Hepatic stellate cell (primary cell): ENCODE measurements around the gene ZBTB20.

Experiments used
- DNase-seq: peaks from one replicate; pipeline ENCODE4 v3.0.0; 2011; ENCODE audit warnings: low spot score

ZBTB20 gene

DNA sequence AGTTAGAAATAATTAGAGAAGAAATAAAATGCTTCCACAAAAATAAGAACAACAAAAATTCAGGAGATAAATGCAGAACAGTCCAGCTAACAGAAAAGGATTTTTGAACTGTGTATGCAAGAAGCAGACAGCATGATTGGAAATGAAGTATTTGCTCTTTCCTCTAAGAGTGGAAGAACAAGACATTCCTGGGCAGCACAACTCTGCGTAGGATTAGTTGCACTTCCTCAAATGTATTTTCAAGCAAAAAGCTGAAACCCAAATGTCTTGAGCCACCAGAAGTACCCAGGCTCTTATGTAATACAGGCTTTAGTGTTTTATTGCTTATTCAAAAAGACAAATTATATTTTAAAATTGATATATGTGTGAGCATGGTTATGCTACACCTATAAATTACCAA lies 127.2 kb downstream of the ZBTB20 start:
- DNase-seq: no peak

DNA sequence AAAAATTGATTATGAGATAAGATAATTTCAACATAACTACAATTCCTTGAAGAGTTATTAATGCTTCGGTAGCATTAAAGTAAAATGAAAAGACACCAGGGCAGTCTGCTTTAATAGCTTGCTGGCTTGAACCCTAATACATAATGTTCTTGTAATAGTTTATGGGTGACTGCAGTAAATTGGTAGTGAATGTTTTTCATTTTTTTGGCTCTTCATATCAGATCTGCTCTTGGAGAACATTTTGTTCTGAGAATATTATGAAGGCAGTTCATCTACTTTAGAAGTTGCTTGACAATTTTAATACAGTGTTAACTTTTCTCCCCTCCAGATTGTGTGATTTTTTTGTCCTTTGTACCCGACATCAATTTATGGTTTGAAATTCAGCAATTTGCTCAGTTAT lies 128.4 kb downstream of the ZBTB20 start:
- DNase-seq: no peak

DNA sequence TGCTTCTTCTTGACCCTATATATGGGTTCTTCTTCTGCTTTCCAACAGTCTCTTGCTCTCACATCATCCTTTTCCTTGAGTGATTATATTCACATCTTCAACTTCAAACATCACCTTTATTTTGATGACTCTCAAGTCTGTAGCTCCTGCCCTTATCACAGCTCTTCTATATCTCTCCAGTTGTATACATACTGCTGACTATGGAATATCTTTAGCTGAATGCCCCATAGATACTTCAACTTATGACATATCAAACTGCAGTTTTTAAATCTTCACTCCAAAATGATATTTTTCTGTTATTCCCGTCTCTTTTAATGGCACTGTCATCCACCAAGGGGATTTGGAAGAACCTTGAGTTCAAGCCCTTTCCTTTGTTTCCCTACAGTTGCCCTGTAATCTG lies 139.1 kb downstream of the ZBTB20 start:
- no peak for DNase-seq

DNA sequence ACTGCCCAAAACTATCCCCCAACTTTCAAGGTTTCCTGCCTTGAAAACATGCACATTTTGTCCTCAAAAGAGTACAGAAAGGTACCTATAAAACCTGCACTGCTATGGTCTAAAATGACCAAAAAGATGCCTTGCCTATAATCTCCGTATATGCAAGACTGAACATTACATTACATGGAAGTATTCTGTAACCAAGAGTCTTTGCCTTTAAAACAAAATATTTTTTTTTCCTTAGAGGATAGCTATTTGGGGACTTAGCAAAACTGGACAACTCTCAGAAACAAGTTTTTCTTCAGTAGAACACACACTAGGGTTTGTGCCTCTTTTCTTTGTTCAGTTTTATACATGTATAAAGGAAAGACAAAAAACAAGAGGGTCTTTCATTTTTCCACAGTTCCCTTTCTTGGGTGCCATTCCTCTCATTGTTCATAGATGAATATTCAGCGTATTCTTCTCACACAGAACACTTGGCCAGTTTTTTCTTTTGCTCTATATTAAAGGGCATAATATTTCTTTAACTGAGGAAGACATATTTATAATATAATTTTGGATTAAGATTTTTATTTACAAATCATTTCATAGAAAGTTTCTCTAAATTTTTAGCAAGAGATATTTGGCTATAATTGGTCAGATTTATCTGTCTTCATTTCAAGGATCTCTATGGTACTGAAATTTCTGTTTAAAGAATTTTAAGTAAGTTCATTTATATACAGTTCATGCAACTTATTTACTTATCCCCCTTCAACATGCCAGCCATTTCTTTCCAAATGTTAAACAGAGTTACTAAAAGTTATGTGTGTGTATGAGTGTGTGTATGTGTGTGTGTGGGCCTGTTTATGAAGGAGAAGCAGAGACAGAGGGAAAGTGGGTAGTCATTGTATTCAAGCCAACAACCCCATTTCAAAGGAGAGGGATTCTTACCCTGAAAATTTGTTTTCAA lies 142.6 kb downstream of the ZBTB20 start:
- DNase-seq: no peak

DNA sequence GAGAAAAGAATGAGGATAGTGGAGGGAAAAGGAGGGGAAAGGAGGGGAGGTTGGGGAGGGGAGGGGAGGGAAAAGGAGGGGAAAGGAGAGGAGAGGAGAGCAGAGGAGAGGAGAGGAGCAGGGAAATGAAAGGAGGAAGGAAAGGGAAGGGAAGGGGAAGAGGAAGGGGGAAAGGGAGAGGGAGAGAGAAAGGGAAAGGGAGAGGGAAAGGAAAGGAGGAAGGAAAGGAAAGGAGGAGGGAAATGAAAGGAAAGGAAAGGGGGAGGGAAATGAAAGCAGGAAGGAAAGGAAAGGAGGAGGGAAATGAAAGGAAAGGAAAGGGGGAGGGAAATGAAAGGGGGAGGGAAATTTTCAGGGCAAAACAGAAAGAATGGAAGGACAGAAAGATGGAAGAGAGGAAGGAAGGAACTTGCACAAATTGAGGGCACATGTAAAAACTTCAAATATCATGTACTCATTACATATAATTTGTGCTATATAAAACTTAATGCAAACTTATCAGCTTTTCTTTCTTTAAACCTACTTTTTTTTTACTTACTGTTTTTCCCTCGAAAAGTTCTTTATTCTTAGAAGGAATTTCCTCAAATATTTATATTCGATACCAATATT lies 148.0 kb downstream of the ZBTB20 start:
- DNase-seq: no peak

DNA sequence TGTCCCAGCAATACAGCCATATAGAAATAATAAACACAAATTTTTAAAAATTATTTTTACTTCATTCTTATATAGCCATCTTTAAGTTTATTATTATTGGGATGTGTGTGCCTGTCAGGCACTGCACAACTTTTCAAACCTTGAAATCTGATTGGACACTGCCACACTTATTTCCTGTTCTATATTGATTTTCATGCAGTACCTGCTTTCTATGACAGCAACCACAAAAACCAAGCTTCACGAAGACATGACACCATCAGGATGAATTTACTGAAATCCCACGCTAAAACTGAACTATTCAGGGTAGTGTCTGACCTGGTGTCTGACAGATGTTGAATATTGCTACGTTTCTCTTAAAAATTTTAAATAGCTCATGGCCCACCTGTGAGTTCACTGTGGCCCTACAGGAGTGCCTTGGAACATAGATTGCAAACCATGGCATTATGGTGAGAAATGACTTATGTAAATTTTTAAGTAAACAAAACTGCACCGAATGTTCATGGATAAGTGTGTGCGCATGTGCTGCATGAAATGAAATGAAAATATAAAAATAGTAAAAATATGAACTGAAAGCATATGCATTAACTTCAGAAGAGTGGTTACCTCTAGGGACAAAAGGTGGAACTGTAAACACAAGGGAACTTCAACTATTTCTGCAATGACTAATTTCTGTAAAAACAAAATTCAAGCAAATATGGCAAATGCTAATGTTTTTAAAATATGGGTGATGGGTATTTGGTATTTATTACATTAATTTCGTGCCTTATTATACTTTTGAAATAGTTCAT lies 152.3 kb downstream of the ZBTB20 start:
- no peak for DNase-seq

DNA sequence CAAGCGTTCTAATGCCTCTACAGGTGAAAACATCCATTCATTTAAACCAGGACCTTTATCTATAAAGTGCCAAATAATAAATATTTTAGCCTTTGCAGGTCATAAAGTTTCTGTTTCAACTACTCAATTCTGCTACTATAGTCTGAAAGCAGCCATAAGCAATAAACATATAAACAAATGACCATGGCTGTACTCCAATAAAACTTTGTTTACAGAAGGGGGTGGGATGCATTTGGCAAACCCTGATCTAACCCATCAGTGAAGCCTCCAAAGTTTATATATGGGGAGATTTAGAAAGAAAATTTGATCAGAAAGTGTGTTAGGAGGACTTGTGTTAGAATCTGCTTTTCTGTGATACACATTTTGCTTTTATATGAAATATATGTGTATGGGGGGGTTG lies 161.3 kb downstream of the ZBTB20 start:
- no peak for DNase-seq

DNA sequence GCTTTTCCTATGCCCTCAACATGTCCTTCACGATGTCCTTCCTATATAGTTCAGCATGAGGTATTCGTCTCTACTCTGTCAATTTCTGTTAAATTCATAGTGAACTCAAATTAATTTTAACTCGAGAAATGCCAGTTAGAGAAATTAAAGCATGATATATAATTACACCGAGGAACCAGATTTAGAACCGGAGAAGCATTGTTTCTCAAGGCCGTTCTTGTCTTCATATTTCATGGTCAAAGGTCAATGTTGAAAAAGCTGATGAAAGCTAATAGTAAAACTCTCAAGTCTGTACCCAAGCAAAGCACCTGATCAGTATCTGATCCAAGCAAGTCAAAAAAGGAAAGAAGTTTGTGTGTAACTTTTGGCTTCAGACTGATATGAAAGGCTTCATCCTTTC lies 163.8 kb downstream of the ZBTB20 start:
- DNase-seq: no peak

DNA sequence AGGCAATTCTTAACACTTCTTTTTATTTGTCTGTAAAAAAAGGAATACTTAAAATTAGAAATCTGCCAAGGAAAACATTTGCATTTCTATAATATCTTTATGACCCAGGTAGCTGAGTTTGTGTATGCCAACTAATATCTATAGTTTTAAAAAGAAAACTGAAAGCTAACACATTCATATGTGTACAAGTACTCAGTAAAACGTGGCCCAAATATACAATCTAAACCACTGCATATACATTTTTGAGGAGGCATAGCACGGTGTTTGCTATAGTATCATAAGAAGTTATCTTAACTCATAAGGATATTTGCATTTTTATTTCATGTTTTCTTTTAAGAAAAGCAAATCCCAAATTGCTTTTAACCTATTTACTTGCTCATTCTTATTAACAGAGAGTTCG lies 172.7 kb downstream of the ZBTB20 start:
- no peak for DNase-seq

DNA sequence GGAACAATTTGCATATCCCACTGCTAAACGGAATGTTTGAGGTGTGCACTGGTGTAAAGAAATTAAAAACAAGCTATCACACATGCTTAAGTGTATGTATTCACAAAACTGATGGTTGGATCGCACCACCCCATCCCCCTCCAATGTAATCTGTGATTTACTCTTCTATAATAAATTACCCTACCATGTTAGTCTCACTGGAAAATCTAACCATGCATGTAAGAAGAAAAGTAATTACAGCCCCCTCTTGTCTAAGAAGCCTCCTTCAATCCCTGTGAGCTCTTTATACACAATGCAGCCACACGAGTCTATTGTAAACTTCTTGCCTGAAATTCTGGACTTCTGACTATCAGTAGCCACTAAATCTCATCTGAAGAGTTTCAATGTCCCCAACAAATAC lies 173.6 kb downstream of the ZBTB20 start:
- no peak for DNase-seq

DNA sequence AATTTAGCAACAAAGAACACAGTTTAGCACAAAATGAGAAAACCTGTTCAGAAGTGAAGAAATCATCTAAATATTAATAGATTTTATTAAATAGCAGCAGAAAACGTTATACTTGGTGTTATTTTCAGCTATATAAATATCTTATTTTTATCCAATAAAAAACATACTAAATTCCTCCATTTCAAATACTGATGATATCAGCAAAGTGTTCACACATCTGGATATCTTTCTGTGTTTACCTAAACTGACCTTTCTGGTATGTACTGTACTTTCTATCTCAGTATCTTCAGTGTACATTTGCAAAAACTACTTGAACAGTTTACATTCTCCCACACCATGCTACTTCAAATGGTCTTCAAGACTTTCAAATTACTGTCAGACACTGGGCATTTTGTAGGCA lies 179.9 kb downstream of the ZBTB20 start:
- no peak for DNase-seq

DNA sequence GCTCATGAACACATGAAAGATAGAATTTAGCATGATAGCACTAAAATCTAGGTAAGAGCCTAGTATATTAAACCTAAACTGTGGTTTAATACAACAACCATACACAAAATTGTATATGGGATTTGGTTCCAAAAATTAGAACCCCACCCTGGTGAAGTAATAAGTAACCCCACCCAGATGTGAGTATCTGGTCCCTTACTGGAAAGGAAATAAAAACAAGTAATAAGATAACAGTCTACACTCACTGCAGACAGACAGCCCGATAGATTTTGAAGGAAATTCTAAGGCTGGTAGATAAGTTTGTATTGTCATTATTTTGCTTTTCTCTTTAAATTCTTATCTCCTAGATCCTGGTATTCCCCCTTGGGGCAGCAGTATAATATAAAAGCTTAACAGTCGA lies 184.9 kb downstream of the ZBTB20 start:
- no peak for DNase-seq

DNA sequence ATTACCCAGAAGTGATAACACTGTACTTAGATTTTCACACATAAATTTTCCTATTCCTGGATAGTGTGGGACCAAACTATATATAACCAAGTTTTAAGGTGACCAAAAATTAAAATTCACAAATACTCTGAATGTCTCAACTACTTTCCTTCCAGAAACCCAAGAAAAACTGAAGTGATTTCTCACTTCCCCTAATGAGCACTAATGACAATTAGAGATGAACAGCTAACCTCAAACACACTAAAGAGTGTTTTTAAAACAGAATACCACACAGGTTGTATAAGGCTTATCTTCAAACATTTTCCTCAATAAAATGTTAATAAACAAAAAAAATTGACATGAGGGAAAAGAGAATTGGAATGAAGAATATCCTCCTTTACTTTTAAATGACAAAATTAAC lies 188.2 kb downstream of the ZBTB20 start:
- no peak for DNase-seq

DNA sequence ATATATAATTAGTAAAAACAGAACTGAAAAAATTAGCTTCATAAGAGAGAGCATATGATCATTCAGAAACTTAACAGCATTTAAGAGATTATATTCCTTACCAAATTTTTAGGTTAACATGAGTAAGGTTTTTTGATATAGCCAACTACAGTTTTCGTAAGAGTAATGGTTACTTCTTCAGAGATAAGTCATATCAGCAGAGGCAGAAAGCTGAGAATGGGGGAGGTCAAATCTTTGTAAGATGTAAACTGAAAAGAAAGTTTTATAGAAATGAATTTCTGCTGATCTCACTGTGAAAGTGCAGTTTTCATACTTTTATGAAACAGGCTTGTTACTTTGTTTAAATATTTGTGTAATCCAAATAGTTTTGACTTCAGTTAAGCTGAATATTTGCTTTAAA lies 193.3 kb downstream of the ZBTB20 start:
- no peak for DNase-seq

DNA sequence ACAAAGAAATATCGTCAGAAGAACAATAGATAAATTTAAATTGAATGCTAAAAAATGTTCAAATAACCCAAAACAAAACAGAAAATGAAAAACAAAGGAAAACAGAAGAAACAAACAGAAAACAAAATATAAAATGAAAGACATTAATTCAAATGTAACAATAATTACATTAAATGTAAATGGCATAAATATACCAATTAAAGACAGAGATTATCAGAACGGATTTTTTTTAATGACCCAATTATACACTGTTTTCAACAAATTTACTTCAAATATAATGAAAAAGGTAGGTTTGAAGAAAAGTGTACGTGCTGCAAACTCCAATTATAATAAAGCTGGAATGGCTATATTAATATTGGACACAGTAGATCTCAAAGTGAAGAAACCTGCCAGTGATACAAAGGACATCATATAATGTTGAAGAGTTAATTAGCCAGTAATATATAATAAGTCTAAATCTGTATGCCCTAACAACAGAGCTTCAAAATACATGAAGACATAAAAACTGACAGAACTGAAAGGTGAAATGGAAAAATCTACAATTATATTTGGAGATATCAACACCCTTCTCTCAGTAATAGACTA lies 193.8 kb downstream of the ZBTB20 start:
- DNase-seq: no peak

DNA sequence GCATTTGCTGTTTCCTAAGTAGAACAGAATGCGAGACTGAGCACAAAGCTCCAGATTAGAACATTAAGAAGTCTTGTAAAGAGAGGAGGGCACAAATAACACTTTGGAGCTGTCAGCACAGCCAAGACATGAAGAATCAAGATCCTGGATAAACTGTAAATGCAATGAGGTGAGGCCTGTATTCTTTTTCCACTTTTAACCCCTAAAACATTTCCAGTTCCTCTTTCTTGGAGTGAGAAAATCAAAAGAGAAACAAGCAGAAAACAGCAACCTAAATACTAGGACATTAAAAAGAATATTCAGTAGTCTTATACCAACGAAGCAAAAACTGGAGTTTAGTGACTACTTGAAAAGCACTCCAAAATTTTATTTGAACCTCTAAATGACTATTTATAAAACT lies 204.3 kb downstream of the ZBTB20 start:
- DNase-seq: no peak

DNA sequence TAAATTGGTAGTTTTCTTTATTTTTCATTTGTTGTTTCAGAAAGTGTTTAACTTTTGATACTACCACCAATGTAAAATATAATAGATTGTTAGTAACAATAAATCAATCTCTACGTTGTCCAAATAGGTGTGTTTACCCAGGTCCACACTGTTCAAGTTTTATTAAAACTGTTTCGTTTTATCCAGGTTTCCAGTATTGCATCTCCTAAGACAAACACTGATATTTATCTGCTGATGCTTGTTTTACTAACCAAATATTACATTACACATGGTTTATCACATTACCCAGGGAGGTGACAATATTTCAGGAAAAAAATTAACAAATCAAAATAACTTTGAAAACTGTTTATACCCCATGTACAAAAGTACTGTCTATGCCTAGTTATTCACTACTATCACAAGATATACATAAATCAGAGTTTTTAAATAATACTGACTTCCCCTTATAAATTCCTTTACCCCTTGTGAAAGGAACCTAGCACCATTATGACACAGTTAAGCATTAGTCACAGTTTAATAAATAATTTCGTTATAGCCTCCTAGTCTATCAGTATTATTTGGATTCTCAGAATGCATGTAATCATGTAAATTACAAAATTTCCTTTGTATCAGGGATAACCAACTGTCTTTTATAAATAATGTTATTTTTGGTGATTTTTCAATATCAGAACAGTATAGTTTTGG lies 205.3 kb downstream of the ZBTB20 start:
- DNase-seq: no peak

DNA sequence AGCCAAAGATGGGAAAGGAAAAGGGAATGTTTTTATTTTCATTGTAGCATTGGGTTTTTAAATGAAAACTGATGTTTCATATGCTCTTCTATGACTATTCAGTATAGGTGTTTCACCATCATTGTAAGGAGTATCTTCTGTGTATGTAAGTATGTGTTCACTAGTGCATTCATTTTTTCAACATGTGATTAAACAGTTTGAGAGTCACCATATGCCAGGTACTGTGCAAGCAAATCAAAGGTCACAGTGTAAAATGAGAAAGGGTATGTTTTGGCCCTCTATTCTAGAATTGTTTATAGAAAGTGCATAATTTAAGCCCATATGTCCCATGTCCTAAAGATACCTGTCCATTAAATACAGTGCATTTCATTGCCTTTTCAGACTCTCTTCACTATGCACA lies 207.2 kb downstream of the ZBTB20 start:
- DNase-seq: no peak

DNA sequence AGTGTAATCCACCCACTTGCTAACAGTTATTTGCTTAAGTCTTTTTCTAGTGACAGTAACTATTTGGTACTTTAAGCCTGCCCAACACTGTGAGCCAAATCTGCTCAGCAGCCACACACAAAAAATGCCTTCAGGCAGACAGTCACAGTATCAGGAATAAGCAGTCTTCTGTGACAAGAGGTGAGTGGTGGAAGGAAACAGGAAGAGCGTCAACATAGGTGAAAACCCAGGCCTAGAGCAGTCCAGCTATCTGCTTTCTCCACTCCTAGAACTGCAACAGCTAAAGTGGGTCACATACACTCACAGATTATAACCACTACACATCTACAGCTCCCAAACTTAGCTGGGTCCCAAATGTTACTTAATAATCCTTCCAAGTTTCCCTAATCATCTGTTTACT lies 213.7 kb downstream of the ZBTB20 start:
- no peak for DNase-seq

DNA sequence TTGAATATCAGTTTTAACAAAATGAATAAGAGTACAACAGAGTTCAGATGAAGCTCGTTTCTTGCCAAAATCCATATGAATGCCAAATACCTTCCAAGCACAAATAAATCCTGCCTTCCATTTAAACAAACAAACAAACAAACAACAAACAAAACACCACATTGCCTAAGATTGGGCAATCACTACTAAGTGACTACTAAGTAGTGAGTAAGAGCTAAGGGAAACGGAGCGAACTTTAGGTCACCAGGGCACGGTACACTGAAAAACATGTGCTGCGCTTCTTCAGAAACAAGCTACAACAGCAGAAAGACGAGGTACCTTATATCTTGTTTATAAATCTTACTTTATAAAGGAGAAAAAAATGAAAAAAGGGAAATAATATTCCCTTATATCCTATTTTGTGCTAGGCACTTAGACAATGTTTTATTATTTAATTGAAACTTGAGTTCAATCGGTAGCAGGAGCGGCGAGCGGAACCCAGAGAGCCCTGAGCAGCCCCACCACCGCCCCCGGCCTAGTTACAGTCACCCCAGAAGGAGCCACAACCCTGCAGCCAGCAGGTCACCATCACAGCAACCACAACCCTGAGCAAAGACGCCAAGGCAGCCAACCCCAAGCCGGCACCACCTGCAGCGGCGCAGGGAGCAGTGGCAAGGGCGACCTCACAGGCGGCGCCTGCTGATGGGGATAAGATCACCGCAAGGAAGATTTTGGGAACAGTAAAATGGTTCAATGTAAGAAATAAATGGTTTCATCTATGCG lies 216.9 kb downstream of the ZBTB20 start:
- DNase-seq: no peak

DNA sequence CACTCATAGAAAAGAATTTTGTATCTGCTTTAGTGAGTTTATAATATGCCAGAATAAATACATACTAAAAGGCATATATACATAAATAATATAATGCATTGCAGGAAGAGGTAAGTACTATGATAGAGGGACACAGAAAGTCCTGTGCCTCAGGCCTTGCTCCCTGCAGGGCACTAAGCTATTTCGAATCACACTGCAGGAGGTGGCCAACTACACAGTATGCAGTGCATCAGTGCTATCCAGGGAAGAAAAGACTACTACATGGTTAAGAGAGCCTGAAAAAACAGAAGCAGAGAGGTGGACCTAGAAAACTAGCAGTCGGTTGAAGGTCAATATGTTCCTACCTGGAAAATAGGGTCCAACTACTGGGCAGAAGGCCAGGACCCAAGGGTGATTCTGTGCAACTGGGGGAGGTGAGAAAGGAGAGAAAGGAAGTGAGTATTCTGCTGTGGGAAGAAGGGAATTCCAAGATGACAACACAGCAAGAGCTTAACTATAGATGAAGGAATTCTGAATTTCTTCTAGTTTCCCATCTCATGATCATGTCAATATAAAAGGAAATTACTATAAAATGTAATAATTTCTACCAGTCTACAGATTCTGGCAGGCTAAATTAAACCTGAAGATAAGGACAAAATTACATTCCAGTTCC lies 218.0 kb downstream of the ZBTB20 start:
- no peak for DNase-seq
